K562 (cell line): ENCODE results near the gene BNC2.

Experiments
- CUX1 ChIP-seq: fragments of 200-800 bp; sonication (Bioruptor generic); IDR thresholded peaks from 2 replicates; pipeline ENCODE4 v1.6.1; 2016; ENCODE audit warnings: missing genetic modification characterization, missing compliant biosample characterization
- ETS1 ChIP-seq: conservative IDR thresholded peaks from 2 replicates; pipeline ENCODE4 v1.6.1; 2011; ENCODE audit warnings: low read depth, mild to moderate bottlenecking, low read length; ENCODE audit not compliant: control insufficient read depth
- EZH2 ChIP-seq: IDR thresholded peaks from 2 replicates; pipeline ENCODE4 v1.6.1; 2012; ENCODE audit warnings: low read depth, mild to moderate bottlenecking, inconsistent platforms, low read length, borderline replicate concordance
- JUN ChIP-seq, 2 experiments: sonication (generic) in 1 of 2; formaldehyde crosslinking in 1 of 2; IDR thresholded peaks; 2 replicates each; pipeline versions ENCODE4 v1.6.1 to v1.8.0; 2012 to 2022; ENCODE audit warnings: borderline replicate concordance in 2 of 2, mild to moderate bottlenecking in 2 of 2, improper control_type of control experiment in 1 of 2, low read depth in 1 of 2, low read length in 1 of 2, missing genetic modification reagents in 1 of 2
- MYNN ChIP-seq, 2 experiments: sonication (generic); formaldehyde crosslinking in 1 of 2; IDR thresholded peaks; 2 replicates each; pipeline versions ENCODE4 v1.5.0 to v1.6.1; 2016 to 2020; ENCODE audit warnings: antibody characterized with exemption in 1 of 2, missing genetic modification reagents in 1 of 2
- POLR2AphosphoS5 ChIP-seq: IDR thresholded peaks from 2 replicates; pipeline ENCODE4 v1.6.1; 2011; ENCODE audit warnings: mild to moderate bottlenecking, low read depth, low read length, moderate library complexity; ENCODE audit not compliant: control insufficient read depth, insufficient read depth
- RAD21 ChIP-seq, 2 experiments: fragments of 250-450 bp in 1 of 2; fragments of 450-650 bp in 1 of 2; sonication (Bioruptor Pico) in 1 of 2; formaldehyde crosslinking in 1 of 2; IDR thresholded peaks in 1 of 2; conservative IDR thresholded peaks in 1 of 2; 2 replicates each; pipeline versions ENCODE4 v1.4.0 to v1.8.0; 2020 to 2022; ENCODE audit warnings: mild to moderate bottlenecking in 2 of 2, moderate library complexity in 1 of 2
- SMC3 ChIP-seq: conservative IDR thresholded peaks from 2 replicates; pipeline ENCODE4 v1.6.1; 2011; ENCODE audit warnings: low read depth, low read length, improper control_type of control experiment; ENCODE audit not compliant: insufficient read depth
- SNRNP70 ChIP-seq: fragments of 200-400 bp; formaldehyde crosslinking; optimal IDR thresholded peaks from 2 replicates; pipeline ENCODE3; 2017; ENCODE audit warnings: low read depth, low read length
- TAF7 ChIP-seq: fragments of 450-650 bp; IDR thresholded peaks from 2 replicates; pipeline ENCODE4 v1.6.1; 2016; ENCODE audit warnings: missing genetic modification characterization, missing compliant biosample characterization
- ZFX ChIP-seq: sonication (generic); formaldehyde crosslinking; IDR thresholded peaks from 2 replicates; pipeline ENCODE4 v1.8.0; 2022; ENCODE audit warnings: mild to moderate bottlenecking, missing genetic modification reagents, moderate library complexity
- ZNF184 ChIP-seq: sonication (generic); formaldehyde crosslinking; IDR thresholded peaks from 2 replicates; pipeline ENCODE4 v1.5.0; 2020; ENCODE audit warnings: missing genetic modification reagents
- ZNF3 ChIP-seq: fragments of 250-450 bp; sonication (Bioruptor Pico); IDR thresholded peaks from 2 replicates; pipeline ENCODE4 v1.5.0; 2021; ENCODE audit warnings: mild to moderate bottlenecking, moderate library complexity

- TF ChIP-seq ZFX (CRISPR knock-in tag) (no peak), ZNF184 (CRISPR knock-in tag) (no peak), ZNF3 (CRISPR knock-in tag) (no peak), MYNN (IDR thresholded peaks at IDR 0.05) (no peak), MYNN (CRISPR knock-in tag; IDR thresholded peaks at IDR 0.05) (no peak), ETS1 (no peak), TAF7 (tag) (no peak), EZH2 (no peak), JUN (IDR thresholded peaks at IDR 0.05; ENCODE audit: borderline replicate concordance, low read depth, low read length) (no peak), JUN (CRISPR knock-in tag; IDR thresholded peaks at IDR 0.05; ENCODE audit: borderline replicate concordance) (no peak), SMC3 (no peak), CUX1 (CRISPR knock-in tag) (no peak), SNRNP70 (no peak), RAD21 (CRISPR knock-in tag; conservative IDR thresholded peaks at IDR 0.05 in 1 of 2, IDR thresholded peaks at IDR 0.05 in 1 of 2) (no peak), POLR2AphosphoS5 (no peak)
These were observed 2.8 kb upstream of the BNC2 start for GRCh38 chr9:16873126-16873802.
